ENCODE results near the gene AFAP1L1.

The AFAP1L1 gene

GRCh38 chr5:149271716-149272563 lies at the start of gene AFAP1L1:
Gene AFAP1L1 (plus strand): TSS chr5:149271859. CDS start chr5:149271969, 110 bp downstream.
- DNase-seq, result peak; percentile 5

DNA sequence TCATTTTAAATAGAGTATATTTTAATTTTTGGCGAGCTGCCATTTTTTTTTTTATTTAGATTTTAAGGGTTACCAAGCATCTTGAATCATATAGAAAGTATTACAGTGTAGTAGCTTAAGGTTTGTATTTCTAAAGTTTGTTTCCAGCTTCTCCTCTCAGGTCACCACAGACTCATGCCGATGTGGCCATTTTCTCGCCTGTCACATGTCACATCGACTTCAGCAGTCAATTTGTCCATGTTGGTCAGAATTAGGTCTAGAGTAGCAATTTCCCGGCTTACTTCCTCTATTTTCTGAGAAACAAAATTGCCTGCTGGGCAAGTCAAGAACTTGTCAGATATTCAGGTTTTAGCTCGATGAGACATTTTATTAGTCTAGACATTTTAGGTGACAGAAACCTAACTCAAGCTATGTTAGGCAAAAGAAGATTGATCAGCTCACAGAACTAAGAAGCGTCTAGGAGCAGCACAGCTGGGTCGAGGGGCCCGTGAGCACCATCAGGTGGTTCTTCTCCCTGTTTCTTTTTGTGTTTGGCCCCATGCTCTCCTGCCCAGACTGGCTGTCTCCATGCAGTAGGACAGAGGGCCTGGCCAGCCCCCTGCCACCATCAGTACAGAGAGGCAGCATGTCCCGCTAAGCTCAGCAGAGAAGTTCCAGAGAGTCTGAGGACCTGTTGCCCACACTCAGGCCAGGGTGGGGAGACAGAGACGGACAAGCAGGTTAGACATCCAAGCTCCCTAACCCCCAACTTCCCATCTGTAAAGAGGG lies 48.4 kb upstream of the AFAP1L1 start:
- DNase-seq, result no peak

DNA sequence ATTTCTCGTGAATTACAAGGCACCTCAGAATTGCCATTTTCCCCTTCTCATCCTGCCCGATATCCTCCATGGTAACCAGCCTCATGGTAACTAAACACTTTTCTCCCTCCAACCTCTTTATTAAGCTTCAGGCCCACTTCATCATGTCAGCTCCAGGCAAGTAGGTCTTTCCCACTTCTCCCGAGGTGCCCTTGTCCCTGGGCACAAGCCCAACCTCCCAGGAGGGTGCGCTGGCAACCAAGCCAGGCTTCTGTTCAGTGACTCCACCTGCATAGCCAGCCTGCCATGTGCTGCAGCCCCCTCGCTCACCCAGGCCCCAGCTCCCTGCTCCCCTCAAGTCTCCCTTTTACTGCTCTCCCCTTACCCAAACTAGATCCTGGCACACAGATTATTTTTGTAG lies 47.4 kb upstream of the AFAP1L1 start:
- no peak for DNase-seq

DNA sequence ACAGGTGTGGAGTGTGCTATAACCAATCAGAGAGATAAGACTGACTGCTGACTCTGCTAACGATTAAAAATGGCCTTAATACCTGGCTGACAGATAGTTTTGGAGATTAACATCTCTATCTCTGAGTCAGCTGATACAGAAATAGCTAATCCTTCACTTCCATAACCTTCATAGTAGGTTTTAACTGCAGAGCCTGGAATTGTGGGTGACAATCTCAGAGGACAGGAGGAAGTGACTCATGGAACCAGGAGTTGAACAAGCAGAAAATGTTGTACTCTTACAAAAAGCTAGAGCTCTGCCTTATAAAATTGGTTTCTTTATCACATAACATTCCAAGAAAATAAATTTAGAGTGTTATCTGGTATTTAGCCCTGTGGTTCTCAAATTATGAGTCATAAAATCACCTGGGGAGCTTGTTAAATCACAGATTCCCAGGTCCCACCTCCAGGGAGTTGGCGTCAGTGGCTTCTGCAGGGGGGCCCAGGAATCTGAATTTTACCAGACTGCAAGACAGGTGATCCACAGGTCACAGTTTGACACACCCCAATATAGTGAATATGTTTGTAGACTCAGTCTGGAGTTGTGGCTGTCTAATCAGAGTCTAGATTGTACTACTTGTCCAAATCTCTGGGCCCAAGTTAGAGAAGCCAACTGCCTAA lies 44.4 kb upstream of the AFAP1L1 start:
- DNase-seq, result no peak

GRCh38 chr5:149228618-149229297 lies 42.9 kb upstream of the AFAP1L1 start:
- DNase-seq, result no peak

GRCh38 chr5:149229298-149229937 lies 42.2 kb upstream of the AFAP1L1 start:
- no peak for DNase-seq

- no peak for DNase-seq
Observed at GRCh38 chr5:149235841-149236240, 35.8 kb upstream of the AFAP1L1 start.

DNA sequence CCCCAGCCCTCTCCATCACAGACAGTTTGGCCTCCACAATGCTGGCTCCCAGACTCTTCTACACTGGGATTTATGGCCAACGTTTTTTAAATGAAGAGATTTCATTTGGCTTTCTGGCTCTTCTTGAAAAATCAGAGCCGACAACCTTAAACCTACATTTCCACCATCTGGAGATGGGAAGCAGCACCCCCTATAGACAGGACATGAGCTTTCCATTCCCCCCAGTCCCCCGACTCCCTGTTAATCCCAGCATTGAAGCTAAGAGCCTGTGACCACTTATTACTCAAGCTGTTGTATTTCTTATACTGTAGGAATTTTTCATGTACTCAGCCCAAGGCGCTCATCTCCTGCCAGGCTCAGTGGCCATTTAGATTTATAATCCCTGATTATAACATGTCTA lies 34.0 kb upstream of the AFAP1L1 start:
- DNase-seq, result no peak

GRCh38 chr5:149238540-149238939 lies 33.1 kb upstream of the AFAP1L1 start:
- no peak for DNase-seq

DNA sequence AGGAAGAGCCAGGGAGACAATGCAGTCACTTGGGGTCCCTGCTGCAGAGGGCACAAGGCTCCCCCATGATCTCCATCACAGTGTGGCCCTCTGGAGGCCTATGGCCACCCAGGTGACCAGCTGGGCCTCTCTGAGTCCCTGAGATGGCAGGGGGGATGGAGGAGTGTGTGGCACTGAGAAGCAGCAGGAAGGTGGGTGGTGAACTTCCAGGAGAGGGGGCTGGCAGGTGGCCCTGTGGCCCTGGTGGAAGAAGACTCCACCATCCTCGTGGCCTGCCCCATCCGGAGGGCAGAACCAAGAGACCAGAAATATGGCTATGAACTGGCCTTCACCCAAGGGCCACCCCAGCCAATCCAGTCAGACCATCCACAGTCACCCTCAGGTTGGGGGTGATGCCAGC lies 31.7 kb upstream of the AFAP1L1 start:
- DNase-seq, result peak; percentile 3

- peak; percentile 81 for DNase-seq
Observed at GRCh38 chr5:149240354-149240998, 31.2 kb upstream of the AFAP1L1 start.

DNA sequence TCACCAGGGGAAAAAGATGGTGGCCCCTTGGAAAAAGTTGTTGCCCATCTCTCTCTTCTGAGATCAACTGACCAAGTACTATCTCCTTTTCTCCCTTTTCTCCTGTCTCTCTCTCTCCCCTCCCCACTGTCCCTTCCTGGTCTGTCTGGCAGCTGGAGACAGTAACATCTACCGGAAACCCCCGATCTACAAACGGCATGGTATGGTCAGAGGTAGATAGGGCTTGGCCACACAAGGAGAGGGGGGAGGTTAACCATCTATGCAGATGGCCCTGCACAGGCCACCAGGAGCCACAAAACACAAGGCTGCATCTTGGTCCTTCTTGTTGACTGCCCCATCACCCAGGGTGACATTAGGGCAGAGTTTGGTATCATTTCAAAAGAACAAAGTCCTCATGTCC lies 29.3 kb upstream of the AFAP1L1 start:
- no peak for DNase-seq

DNA sequence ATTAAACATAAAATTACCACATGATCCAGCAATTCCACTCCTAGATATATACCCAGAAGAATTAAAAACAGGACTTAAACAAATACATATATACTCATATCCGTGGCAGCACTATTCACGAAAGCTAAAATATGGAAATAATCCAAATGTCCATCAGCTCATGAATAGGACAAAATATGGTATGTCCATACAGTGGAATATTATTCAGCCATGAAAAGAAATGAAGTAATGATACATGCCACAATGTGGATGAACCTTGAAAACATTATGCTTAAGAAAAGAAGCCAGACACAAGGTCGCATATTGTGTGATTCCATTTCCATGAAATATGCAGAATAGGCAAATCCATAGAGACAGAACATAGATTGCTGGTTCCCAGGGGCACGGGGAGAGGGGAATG lies 24.8 kb upstream of the AFAP1L1 start:
- DNase-seq, result no peak

- DNase-seq, result no peak
Observed at GRCh38 chr5:149247726-149248125, 23.9 kb upstream of the AFAP1L1 start.

GRCh38 chr5:149251546-149251945 lies 20.1 kb upstream of the AFAP1L1 start:
- DNase-seq, result no peak

DNA sequence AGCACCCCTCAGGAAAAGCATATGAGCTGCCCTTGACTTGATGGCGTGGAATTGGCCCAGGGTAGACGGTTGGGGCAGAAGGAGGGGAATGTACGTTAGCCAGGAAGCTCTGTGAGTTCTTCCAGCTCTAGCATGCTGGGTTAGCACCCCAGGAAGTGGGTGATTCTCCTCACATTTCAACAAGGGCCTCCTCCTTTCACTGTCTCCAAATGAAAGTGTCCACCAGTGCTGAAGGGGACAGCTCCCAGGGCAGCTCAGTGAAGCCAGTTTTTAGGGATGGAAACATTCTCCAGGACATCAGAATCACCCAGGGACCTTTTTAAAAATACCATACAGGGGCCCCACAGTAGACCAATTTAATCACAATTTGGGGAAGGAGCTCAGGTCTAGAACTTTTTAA lies 17.2 kb upstream of the AFAP1L1 start:
- DNase-seq, result no peak

DNA sequence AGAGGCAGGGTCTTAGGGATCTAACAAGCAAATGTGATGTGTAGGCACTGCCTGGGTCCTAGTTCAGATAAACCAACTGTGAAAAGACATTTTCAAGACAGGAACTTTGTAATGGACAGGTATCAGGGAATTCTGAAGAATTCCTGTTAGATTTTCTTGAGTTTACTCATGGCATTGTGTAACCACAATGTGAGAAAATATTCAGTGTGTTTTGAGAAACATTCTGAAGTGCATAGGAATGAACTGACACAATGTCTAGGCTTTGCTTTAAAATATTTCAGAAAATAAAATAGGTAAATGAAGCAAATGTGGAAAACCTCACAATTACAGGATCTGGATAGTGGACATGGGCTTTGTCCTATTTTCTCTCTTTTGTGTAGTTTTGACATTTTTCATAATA lies 15.2 kb upstream of the AFAP1L1 start:
- DNase-seq, result no peak

DNA sequence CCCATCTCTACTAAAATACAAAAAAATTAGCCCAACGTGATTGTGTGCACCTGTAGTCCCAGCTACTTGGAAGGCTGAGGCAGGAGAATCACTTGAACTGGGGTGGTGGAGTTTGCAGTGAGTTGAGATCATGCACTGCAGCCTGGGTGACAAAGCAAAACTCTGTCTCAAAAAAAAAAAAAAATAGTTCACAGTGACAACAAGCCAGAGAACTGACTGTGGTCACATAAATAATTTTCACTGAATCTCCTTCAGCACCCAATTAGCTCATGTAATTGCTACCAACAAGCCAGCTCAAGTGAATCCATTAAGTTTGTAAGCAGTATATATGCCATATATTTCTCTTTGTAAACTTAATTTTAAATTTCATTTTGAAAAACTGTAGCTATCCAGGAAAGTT lies 14.5 kb upstream of the AFAP1L1 start:
- no peak for DNase-seq

GRCh38 chr5:149257889-149258705 lies 13.6 kb upstream of the AFAP1L1 start:
- no peak for DNase-seq

- no peak for DNase-seq
Observed at GRCh38 chr5:149260761-149261160, 10.9 kb upstream of the AFAP1L1 start.

DNA sequence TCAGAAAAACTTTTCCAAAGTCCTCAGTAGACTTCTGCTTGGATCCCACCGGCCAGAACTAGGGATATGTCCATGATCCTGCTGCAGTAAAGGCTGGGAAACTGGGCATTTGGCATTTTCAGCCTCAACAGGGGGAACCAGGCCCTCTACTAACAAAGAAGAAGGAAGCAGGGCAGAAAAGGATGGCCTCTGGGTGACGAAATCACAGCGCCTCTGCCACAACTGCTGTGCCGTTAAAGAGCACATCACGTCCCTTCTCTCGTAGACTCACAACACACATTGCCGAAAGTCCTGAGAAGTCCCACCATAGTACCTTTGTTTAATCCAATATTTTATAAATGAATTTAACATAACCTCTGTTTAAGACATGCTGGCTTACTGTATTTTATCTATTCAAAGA lies 10.4 kb upstream of the AFAP1L1 start:
- no peak for DNase-seq

Measured in activated naive CD4-positive, alpha-beta T cell treated with Interleukin-2 at 50 U/mL for 16 hours (primary cell).